PC-3 (cell line): ENCODE data around the gene FLT3. TPM values are rescaled to one million over a fixed set of nuclear protein-coding genes. Genes with fewer than 3 reads are reported as not detected.

ENCODE experiments used
- ATAC-seq: fragments of 200-7000 bp; cut with Tn5 transposase; 2 replicates; pipeline ENCODE4 v1.9.1; 2020; ENCODE audit warnings: mild to moderate bottlenecking, moderate library complexity
- BruUV-seq: library from RNA; stranded (reverse); fragments of 400-500 nt; replicated peaks from 2 replicates; lab custom pipeline; 2021; lab: Mats Ljungman, UMichigan
- CTCF ChIA-PET: fragments of 300-600 bp; sonication (Branson Sonifier 250); formaldehyde crosslinking; loops from one replicate; lab custom pipeline; 2022; ENCODE audit warnings: antibody characterized with exemption; lab: Charles Lee
- POLR2A ChIA-PET: fragments of 300-600 bp; sonication (Branson Sonifier 250); formaldehyde crosslinking; loops from one replicate; lab custom pipeline; 2022; ENCODE audit warnings: antibody characterized with exemption; ENCODE audit not compliant: unreplicated experiment; lab: Charles Lee
- DNase-seq: peaks from one replicate; pipeline ENCODE4 v3.0.0-alpha.2; 2015
- H2AFZ ChIP-seq: fragments of 300-600 bp; sonication (generic); 2 replicates; pipeline ENCODE4 v1.6.0; 2016; ENCODE audit warnings: antibody characterized with exemption, low read length
- H3F3A ChIP-seq: fragments of 300-600 bp; sonication (generic); one replicate; pipeline ENCODE4 v1.6.0; 2017; ENCODE audit warnings: antibody characterized with exemption, low read length, control low read depth, mild to moderate bottlenecking; ENCODE audit not compliant: unreplicated experiment
- H3K27ac ChIP-seq: fragments of 300-600 bp; sonication (generic); 2 replicates; pipeline ENCODE4 v1.5.1; 2016; ENCODE audit warnings: mild to moderate bottlenecking, low read length
- H3K27me3 ChIP-seq: fragments of 300-600 bp; sonication (generic); 2 replicates; pipeline ENCODE4 v1.6.1; 2016; ENCODE audit warnings: low read length, mixed read lengths
- H3K36me3 ChIP-seq: fragments of 300-600 bp; sonication (generic); 2 replicates; pipeline ENCODE4 v1.6.1; 2016; ENCODE audit warnings: low read depth, mixed run types, low read length, mixed read lengths
- H3K4me1 ChIP-seq: fragments of 300-600 bp; sonication (generic); 2 replicates; pipeline ENCODE4 v1.5.1; 2016; ENCODE audit warnings: low read length; ENCODE audit not compliant: insufficient read depth
- H3K4me2 ChIP-seq: fragments of 300-600 bp; sonication (generic); 2 replicates; pipeline ENCODE4 v1.6.0; 2016; ENCODE audit warnings: low read length
- H3K4me3 ChIP-seq: fragments of 300-600 bp; sonication (generic); 2 replicates; pipeline ENCODE4 v1.5.1; 2016; ENCODE audit warnings: mild to moderate bottlenecking, low read length, mixed read lengths
- H3K79me2 ChIP-seq: fragments of 300-600 bp; sonication (generic); 2 replicates; pipeline ENCODE4 v1.6.1; 2017; ENCODE audit warnings: low read length, mixed read lengths
- H3K9ac ChIP-seq: fragments of 300-600 bp; sonication (generic); 2 replicates; pipeline ENCODE4 v1.6.0; 2016; ENCODE audit warnings: mild to moderate bottlenecking, low read length
- H3K9me2 ChIP-seq: fragments of 300-600 bp; sonication (generic); replicated peaks from 2 replicates; pipeline ENCODE4 v1.6.1; 2016; ENCODE audit warnings: mixed run types, low read length, mixed read lengths
- H3K9me3 ChIP-seq: fragments of 300-600 bp; sonication (generic); 2 replicates; pipeline ENCODE4 v1.6.1; 2016; ENCODE audit warnings: low read length, mixed read lengths
- H4K20me1 ChIP-seq: fragments of 300-600 bp; sonication (generic); 2 replicates; pipeline ENCODE4 v1.6.1; 2016; ENCODE audit warnings: low read length, mixed read lengths
- EZH2 ChIP-seq: fragments of 300-600 bp; sonication (generic); IDR thresholded peaks from one replicate; pipeline ENCODE4 v1.6.1; 2017; ENCODE audit warnings: antibody characterized with exemption, mild to moderate bottlenecking, low read length; ENCODE audit not compliant: unreplicated experiment
- EZH2phosphoT487 ChIP-seq: fragments of 300-600 bp; sonication (generic); IDR thresholded peaks from 2 replicates; pipeline ENCODE4 v1.6.1; 2018; ENCODE audit warnings: mild to moderate bottlenecking, antibody characterized with exemption, low read length, borderline replicate concordance
- intact Hi-C: fragments of 100-400 bp; cut with micrococcal nuclease; formaldehyde crosslinking; loops from 2 replicates; pipeline ENCODE4 v1.9.0; 2023
- total RNA-seq: library from RNA; depleted of rRNA; stranded (reverse); fragments of >200 nt; gene quantifications from 2 replicates; pipeline ENCODE4 v1.2.3, GENCODE V29; 2014
- TF ChIP-seq, protein P1 (sequence below): fragments of 300-600 bp; sonication (generic); conservative IDR thresholded peaks from 2 replicates; pipeline ENCODE4 v1.5.1; 2017; ENCODE audit warnings: antibody characterized with exemption, low read depth, mild to moderate bottlenecking, low read length

FLT3 gene
- total RNA-seq, 1 experiment from 2014 or later = not detected

DNA sequence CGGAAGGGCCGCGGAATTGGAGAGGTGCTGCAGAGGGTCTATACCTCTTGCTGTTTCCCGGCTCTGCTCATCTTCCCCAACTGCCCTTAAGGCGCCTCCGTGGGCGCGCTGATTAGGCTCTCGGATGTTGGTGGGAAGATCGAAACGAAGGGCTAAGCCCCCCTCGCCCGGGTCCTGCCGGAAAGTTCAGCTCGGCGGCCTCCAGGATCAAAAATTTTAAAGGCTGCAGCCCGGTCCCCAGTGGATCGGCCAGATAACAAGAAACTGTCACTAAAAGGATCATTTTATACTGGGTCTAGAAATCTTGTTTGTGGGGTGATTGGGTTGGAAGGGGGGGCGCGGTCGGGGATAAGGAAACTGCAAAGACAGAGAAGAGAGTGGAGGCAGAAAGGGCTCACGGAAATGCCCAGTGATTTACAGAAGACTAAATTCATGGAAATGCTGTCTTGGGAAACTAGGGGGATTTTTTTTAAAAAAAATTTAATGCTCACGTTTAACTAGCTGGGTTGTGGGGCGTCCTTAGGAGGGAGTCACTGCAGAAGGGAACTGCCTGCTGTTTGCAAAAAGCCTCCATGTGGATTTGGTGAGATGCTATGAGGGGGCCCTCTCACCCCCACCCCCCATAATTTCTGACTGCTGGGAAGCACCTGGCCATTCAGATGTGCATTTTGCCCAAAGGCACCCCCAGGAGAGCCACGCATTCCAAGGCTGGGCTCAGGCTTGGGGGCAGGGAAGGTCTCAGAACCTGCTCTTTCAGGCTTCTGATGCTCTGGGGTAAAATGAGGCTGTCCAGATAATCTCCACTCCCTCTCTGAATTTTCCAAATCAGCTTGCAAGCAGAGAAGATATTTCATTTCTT is 138.9 kb downstream of the FLT3 start:
- Histone ChIP-seq H3K36me3 (no peaks in the 10 kb centered on the region), H3K79me2 (no peaks in the 10 kb centered on the region), H3K4me3 (peak overlapping the region; percentile 61), H3F3A (no peaks in the 10 kb centered on the region), H3K9me2 (no peaks in the 10 kb centered on the region), H3K27me3 (peaks cover 30% of the 10 kb centered on the region), H3K4me1 (peaks cover 28% of the 10 kb centered on the region), H3K4me2 (peak overlapping the region; percentile 84), H3K9ac (peak overlapping the region; percentile 29; the same call in 1 of the 2 replicates), H4K20me1 (no peaks in the 10 kb centered on the region), H3K9me3 (no peaks in the 10 kb centered on the region), H3K27ac (no peak overlapping the region), H2AFZ (peak overlapping the region; percentile 67)
- no peak for ATAC-seq
- DNase-seq = no peak
- no TSS peak for BruUV-seq
- POLR2A ChIA-PET = no interaction called here
- intact Hi-C loops = no loop called here
- TF ChIP-seq, protein P1, sequence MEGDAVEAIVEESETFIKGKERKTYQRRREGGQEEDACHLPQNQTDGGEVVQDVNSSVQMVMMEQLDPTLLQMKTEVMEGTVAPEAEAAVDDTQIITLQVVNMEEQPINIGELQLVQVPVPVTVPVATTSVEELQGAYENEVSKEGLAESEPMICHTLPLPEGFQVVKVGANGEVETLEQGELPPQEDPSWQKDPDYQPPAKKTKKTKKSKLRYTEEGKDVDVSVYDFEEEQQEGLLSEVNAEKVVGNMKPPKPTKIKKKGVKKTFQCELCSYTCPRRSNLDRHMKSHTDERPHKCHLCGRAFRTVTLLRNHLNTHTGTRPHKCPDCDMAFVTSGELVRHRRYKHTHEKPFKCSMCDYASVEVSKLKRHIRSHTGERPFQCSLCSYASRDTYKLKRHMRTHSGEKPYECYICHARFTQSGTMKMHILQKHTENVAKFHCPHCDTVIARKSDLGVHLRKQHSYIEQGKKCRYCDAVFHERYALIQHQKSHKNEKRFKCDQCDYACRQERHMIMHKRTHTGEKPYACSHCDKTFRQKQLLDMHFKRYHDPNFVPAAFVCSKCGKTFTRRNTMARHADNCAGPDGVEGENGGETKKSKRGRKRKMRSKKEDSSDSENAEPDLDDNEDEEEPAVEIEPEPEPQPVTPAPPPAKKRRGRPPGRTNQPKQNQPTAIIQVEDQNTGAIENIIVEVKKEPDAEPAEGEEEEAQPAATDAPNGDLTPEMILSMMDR = no peak
- TF ChIP-seq EZH2phosphoT487 (no peak), EZH2 (no peak)
- CTCF ChIA-PET = interaction anchor here (0.6 to 0.7 kb wide), 2 partner anchors 92 to 977 kb away, joined by 4 read pairs; no protein-coding TSS in a partner anchor

DNA sequence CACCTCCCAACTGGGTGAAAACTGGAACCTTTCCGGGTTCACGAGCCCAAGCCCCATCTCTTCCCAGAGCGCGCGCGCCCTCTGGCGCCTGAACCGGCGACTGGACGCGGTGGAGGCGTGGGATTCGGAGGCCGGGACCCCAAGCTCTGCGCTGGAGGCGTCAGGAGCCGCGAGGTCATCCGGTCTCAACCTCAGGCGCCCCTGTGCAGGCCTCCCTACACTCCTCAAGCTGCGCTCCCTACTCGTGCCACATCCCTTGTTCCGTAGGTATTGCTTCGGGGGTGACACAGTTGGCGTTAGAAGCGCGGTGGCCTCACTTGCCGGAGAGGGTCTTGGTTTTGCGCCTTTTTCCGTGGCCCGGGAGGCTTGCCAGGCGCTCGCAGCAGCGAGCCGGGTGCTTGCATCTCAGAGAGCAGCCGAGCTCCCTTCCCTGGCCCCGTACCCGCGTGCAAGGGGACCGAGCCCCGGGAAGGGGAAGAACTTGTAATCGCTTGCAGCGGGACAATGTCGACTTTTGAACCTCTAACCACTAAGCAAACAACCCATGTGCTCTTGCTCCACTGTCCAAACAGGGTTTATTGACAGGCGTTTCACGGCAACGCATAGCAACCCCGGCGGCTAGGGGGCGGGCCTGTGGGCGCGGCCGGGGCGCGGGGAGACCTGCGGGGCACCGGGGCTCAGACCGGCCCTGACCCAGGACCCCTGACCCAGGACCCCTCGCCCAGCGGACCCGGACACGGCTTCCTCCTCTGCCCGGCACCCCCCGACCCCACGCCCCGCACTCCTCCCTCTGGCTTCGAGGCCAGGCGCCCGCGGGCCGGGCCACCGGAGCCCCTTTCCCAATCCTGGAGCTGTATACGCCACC is 139.8 kb downstream of the FLT3 start:
- H3K9ac ChIP-seq = peak overlapping the region; percentile 29; the same call in 1 of the 2 replicates
- BruUV-seq = no TSS peak
- no peaks in the 10 kb centered on the region for H3K9me2 ChIP-seq
- H3K36me3 ChIP-seq = no peaks in the 10 kb centered on the region
- POLR2A ChIA-PET = no interaction called here
- no peaks in the 10 kb centered on the region for H3K79me2 ChIP-seq
- no peaks in the 10 kb centered on the region for H3K9me3 ChIP-seq
- peak overlapping the region; percentile 61 for H3K4me3 ChIP-seq
- H3K27ac ChIP-seq = peak overlapping the region; percentile 14
- DNase-seq = peak; percentile 78
- H3K27me3 ChIP-seq = peaks cover 21% of the 10 kb centered on the region
- ATAC-seq = peak; percentile 88
- H2AFZ ChIP-seq = peak overlapping the region; percentile 67
- peaks cover 28% of the 10 kb centered on the region for H3K4me1 ChIP-seq
- intact Hi-C loops = no loop called here
- TF ChIP-seq, protein P1 = peak; percentile 61
- no peak for TF ChIP-seq EZH2
- TF ChIP-seq EZH2phosphoT487 = no peak
- no peaks in the 10 kb centered on the region for H3F3A ChIP-seq
- H3K4me2 ChIP-seq = peak overlapping the region; percentile 84
- CTCF ChIA-PET = no interaction called here
- no peaks in the 10 kb centered on the region for H4K20me1 ChIP-seq
